Prostate gland (tissue), 2 donors: ENCODE data around the gene LNX2.

Experiments used
- CTCF ChIP-seq, 4 experiments: fragments of 200-600 bp in 2 of 4; fragments of 450-650 bp in 2 of 4; sonication (generic) in 2 of 4; IDR thresholded peaks; 1 replicate in 3 of 4; 2 replicates in 1 of 4; pipeline ENCODE4 v1.5.1; 2016 to 2019; ENCODE audit warnings: antibody characterized with exemption in 4 of 4, mild to moderate bottlenecking in 2 of 4, moderate library complexity in 2 of 4
- POLR2AphosphoS5 ChIP-seq: sonication (generic); formaldehyde crosslinking; IDR thresholded peaks from one replicate; pipeline ENCODE4 v1.6.1; 2017; ENCODE audit warnings: antibody characterized with exemption

GRCh38 chr13:27601803-27602202, 18.5 kb downstream of the LNX2 start:
- TF ChIP-seq CTCF (IDR thresholded peaks at IDR 0.05) = no peak
- peak; percentile 70 for TF ChIP-seq POLR2AphosphoS5
